ENCODE data around the gene SLC22A13.
"Not testable (repeated sequence)": the region's sequence is repeated elsewhere in the genome, so short reads cannot be mapped to it uniquely, and the experiment has no call there.

SLC22A13 gene

GRCh38 chr3:38311476-38311875, 45.9 kb downstream of the SLC22A13 start:
- DNase-seq (no peak), ATAC-seq (no peak)
- Mint-ChIP-seq H3K9me3 (no peaks in the 10 kb centered on the region), H3K27me3 (no peaks in the 10 kb centered on the region), H3K27ac (no peak overlapping the region), H3K4me3 (no peak overlapping the region), H3K4me1 (no peaks in the 10 kb centered on the region)

GRCh38 chr3:38311941-38312340, 46.3 kb downstream of the SLC22A13 start:
- H3K27ac Mint-ChIP-seq: no peak overlapping the region
- no peaks in the 10 kb centered on the region for H3K4me1 Mint-ChIP-seq
- H3K4me3 Mint-ChIP-seq: no peak overlapping the region
- H3K27me3 Mint-ChIP-seq: no peaks in the 10 kb centered on the region
- no peaks in the 10 kb centered on the region for H3K9me3 Mint-ChIP-seq
- DNase-seq: no peak
- no peak for ATAC-seq

GRCh38 chr3:38312356-38312755, 46.7 kb downstream of the SLC22A13 start:
- Mint-ChIP-seq H3K9me3 (no peaks in the 10 kb centered on the region), H3K4me3 (no peak overlapping the region), H3K27me3 (no peaks in the 10 kb centered on the region), H3K4me1 (no peaks in the 10 kb centered on the region), H3K27ac (peak overlapping the region in 1 of 2 donors; percentile 30)
- no peak for ATAC-seq
- no peak for DNase-seq

- H3K4me3 Mint-ChIP-seq: no peak overlapping the region
- H3K4me1 Mint-ChIP-seq: no peaks in the 10 kb centered on the region
- DNase-seq (no peak), ATAC-seq (no peak)
- H3K9me3 Mint-ChIP-seq: no peaks in the 10 kb centered on the region
- H3K27ac Mint-ChIP-seq: peak overlapping the region in 1 of 2 donors; percentile 56
- no peaks in the 10 kb centered on the region for H3K27me3 Mint-ChIP-seq
Observed at GRCh38 chr3:38313263-38313662, 47.7 kb downstream of the SLC22A13 start.

GRCh38 chr3:38313695-38314094, 48.1 kb downstream of the SLC22A13 start:
- no peak overlapping the region for H3K27ac Mint-ChIP-seq
- no peaks in the 10 kb centered on the region for H3K4me1 Mint-ChIP-seq
- H3K27me3 Mint-ChIP-seq: no peaks in the 10 kb centered on the region
- no peak overlapping the region for H3K4me3 Mint-ChIP-seq
- H3K9me3 Mint-ChIP-seq: no peaks in the 10 kb centered on the region
- DNase-seq (no peak), ATAC-seq (no peak)

GRCh38 chr3:38314112-38314763, 48.6 kb downstream of the SLC22A13 start:
- H3K4me1 Mint-ChIP-seq: no peaks in the 10 kb centered on the region
- no peaks in the 10 kb centered on the region for H3K9me3 Mint-ChIP-seq
- ATAC-seq (no peak), DNase-seq (no peak)
- no peak overlapping the region for H3K4me3 Mint-ChIP-seq
- no peaks in the 10 kb centered on the region for H3K27me3 Mint-ChIP-seq
- no peak overlapping the region for H3K27ac Mint-ChIP-seq

GRCh38 chr3:38314764-38315487, 49.3 kb downstream of the SLC22A13 start:
- Mint-ChIP-seq H3K9me3 (no peaks in the 10 kb centered on the region), H3K27me3 (no peaks in the 10 kb centered on the region), H3K27ac (no peak overlapping the region), H3K4me3 (no peak overlapping the region), H3K4me1 (no peaks in the 10 kb centered on the region)
- ATAC-seq: no peak
- no peak for DNase-seq

GRCh38 chr3:38315488-38316230, 50.0 kb downstream of the SLC22A13 start:
- no peaks in the 10 kb centered on the region for H3K27me3 Mint-ChIP-seq
- H3K9me3 Mint-ChIP-seq: no peaks in the 10 kb centered on the region
- ATAC-seq (no peak), DNase-seq (no peak)
- peak overlapping the region in 1 of 2 donors; percentile 15 for H3K27ac Mint-ChIP-seq
- no peak overlapping the region for H3K4me3 Mint-ChIP-seq
- H3K4me1 Mint-ChIP-seq: no peaks in the 10 kb centered on the region

GRCh38 chr3:38316356-38317191, 51.0 kb downstream of the SLC22A13 start:
- Mint-ChIP-seq H3K9me3 (no peaks in the 10 kb centered on the region), H3K4me3 (no peak overlapping the region), H3K4me1 (no peaks in the 10 kb centered on the region), H3K27ac (no peak overlapping the region), H3K27me3 (no peaks in the 10 kb centered on the region)
- DNase-seq (no peak), ATAC-seq (no peak)

GRCh38 chr3:38317192-38317759, 51.7 kb downstream of the SLC22A13 start:
- Mint-ChIP-seq H3K27ac (no peak overlapping the region), H3K27me3 (no peaks in the 10 kb centered on the region), H3K9me3 (no peaks in the 10 kb centered on the region)

GRCh38 chr3:38318766-38319671, 53.4 kb downstream of the SLC22A13 start:
- Mint-ChIP-seq H3K27ac (no peak overlapping the region), H3K27me3 (no peaks in the 10 kb centered on the region), H3K4me1 (no peaks in the 10 kb centered on the region), H3K9me3 (no peaks in the 10 kb centered on the region), H3K4me3 (no peak overlapping the region)
- no peak for DNase-seq
- ATAC-seq: no peak

More at GRCh38 chr3:38317192-38317759, 51.7 kb downstream of the SLC22A13 start:
- DNase-seq (no peak), ATAC-seq (peak; percentile 10)
- no peaks in the 10 kb centered on the region for H3K4me1 Mint-ChIP-seq
- no peak overlapping the region for H3K4me3 Mint-ChIP-seq

GRCh38 chr3:38320638-38321037, 55.0 kb downstream of the SLC22A13 start:
- not testable (repeated sequence) for H3K4me1 Mint-ChIP-seq, H3K27ac Mint-ChIP-seq, H3K4me3 Mint-ChIP-seq, H3K9me3 Mint-ChIP-seq, H3K27me3 Mint-ChIP-seq, ATAC-seq, DNase-seq

- H3K27ac Mint-ChIP-seq: no peak overlapping the region
Observed at GRCh38 chr3:38323060-38323459, 57.4 kb downstream of the SLC22A13 start.

GRCh38 chr3:38325256-38325655, 59.6 kb downstream of the SLC22A13 start:
- Mint-ChIP-seq H3K4me3 (no peak overlapping the region), H3K27ac (no peak overlapping the region), H3K27me3 (no peaks in the 10 kb centered on the region), H3K4me1 (no peaks in the 10 kb centered on the region), H3K9me3 (no peaks in the 10 kb centered on the region)
- no peak for ATAC-seq
- DNase-seq: no peak

More at GRCh38 chr3:38323060-38323459, 57.4 kb downstream of the SLC22A13 start:
- ATAC-seq (no peak), DNase-seq (no peak)
- Mint-ChIP-seq H3K4me3 (no peak overlapping the region), H3K9me3 (no peaks in the 10 kb centered on the region), H3K4me1 (no peaks in the 10 kb centered on the region), H3K27me3 (no peaks in the 10 kb centered on the region)
